GM23338 (cell line): Measurements from ENCODE around the gene REV3L.

Experiments
- CREB1 ChIP-seq: fragments of 250-450 bp; sonication (Bioruptor Pico); IDR thresholded peaks from 2 replicates; pipeline ENCODE4 v1.5.0; 2020; ENCODE audit warnings: low read depth, mild to moderate bottlenecking, moderate library complexity
- CTCF ChIP-seq, 2 experiments: fragments of 200-600 bp in 1 of 2; sonication (generic) in 1 of 2; conservative IDR thresholded peaks; 2 replicates each; pipeline versions ENCODE4 v1.5.1 to v1.6.1; 2016 to 2017; ENCODE audit warnings: antibody characterized with exemption in 2 of 2, low read depth in 2 of 2, mild to moderate bottlenecking in 2 of 2, moderate library complexity in 1 of 2
- ETS1 ChIP-seq: IDR thresholded peaks from 2 replicates; pipeline ENCODE4 v1.6.1; 2016; ENCODE audit warnings: antibody characterized with exemption
- EZH2 ChIP-seq: fragments of 200-600 bp; sonication (generic); IDR thresholded peaks from one replicate; pipeline ENCODE4 v1.8.0; 2017; ENCODE audit warnings: antibody characterized with exemption, mild to moderate bottlenecking, low read depth; ENCODE audit not compliant: unreplicated experiment
- EZH2phosphoT487 ChIP-seq: fragments of 200-600 bp; sonication (generic); IDR thresholded peaks from one replicate; pipeline ENCODE4 v1.8.1; 2018; ENCODE audit warnings: antibody characterized with exemption; ENCODE audit not compliant: unreplicated experiment
- JUNB ChIP-seq: IDR thresholded peaks from one replicate; pipeline ENCODE4 v1.6.1; 2016; ENCODE audit warnings: antibody characterized with exemption; ENCODE audit not compliant: unreplicated experiment
- POLR2AphosphoS5 ChIP-seq: IDR thresholded peaks from 2 replicates; pipeline ENCODE4 v1.6.1; 2016; ENCODE audit warnings: antibody characterized with exemption, low read depth
- REST ChIP-seq: IDR thresholded peaks from one replicate; pipeline ENCODE4 v1.6.1; 2018; ENCODE audit warnings: antibody characterized with exemption; ENCODE audit not compliant: unreplicated experiment
- STAT1 ChIP-seq: IDR thresholded peaks from one replicate; pipeline ENCODE4 v1.6.1; 2016; ENCODE audit warnings: antibody characterized with exemption; ENCODE audit not compliant: unreplicated experiment
- ZNF114 ChIP-seq: fragments of 250-450 bp; sonication (Bioruptor Pico); IDR thresholded peaks from 2 replicates; pipeline ENCODE4 v1.5.0; 2020; ENCODE audit warnings: mild to moderate bottlenecking, moderate library complexity
- ZNF331 ChIP-seq: fragments of 250-450 bp; sonication (Bioruptor Pico); IDR thresholded peaks from 2 replicates; pipeline ENCODE4 v1.5.0; 2020; ENCODE audit warnings: low read depth, mild to moderate bottlenecking, moderate library complexity
- ZNF462 ChIP-seq: fragments of 250-450 bp; sonication (Bioruptor Pico); IDR thresholded peaks from 2 replicates; pipeline ENCODE4 v1.5.0; 2020; ENCODE audit warnings: mild to moderate bottlenecking, moderate library complexity

DNA sequence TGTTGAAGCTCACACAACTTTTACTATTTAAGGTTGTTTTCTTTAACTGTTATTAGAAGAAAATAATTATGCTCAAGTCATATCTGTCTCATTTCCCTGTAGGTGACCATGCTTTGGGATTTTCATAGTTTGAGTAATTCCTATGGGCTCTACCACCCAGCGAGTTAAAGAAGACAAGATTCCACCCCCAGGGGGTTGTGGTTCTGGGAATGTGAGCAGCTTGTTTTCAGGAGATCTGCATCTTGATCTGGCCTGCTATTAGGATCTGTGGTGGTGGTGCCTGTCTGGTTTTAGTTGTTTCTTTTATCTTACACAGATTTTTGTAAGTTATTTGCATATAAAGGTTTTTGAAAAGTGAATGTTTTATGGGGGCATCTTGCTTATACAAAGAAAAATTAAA lies 20.2 kb upstream of the REV3L start:
- TF ChIP-seq POLR2AphosphoS5: no peak
- TF ChIP-seq CTCF (conservative IDR thresholded peaks at IDR 0.05; ENCODE audit: low read depth in 2 of 2): no peak
- no peak for TF ChIP-seq REST
- TF ChIP-seq EZH2: no peak
- no peak for TF ChIP-seq JUNB
- no peak for TF ChIP-seq EZH2phosphoT487
- TF ChIP-seq CREB1 (CRISPR knock-in tag): no peak
- TF ChIP-seq ZNF114 (CRISPR knock-in tag): no peak
- no peak for TF ChIP-seq ZNF331 (CRISPR knock-in tag)
- no peak for TF ChIP-seq ETS1
- TF ChIP-seq ZNF462 (CRISPR knock-in tag): no peak
- no peak for TF ChIP-seq STAT1
